HepG2 (cell line): ENCODE measurements around the gene ELFN1. TPM values are rescaled to one million over a fixed set of nuclear protein-coding genes. Genes with fewer than 3 reads are reported as not detected.
A peak's percentile ranks its signal among the peaks of the same experiment; 100 is the strongest.

ENCODE experiments used
- ATF7 ChIP-seq, 2 experiments: fragments of 450-650 bp in 1 of 2; sonication (generic) in 1 of 2; formaldehyde crosslinking in 1 of 2; IDR thresholded peaks; 2 replicates each; pipeline versions ENCODE4 v1.4.0 to v1.6.1; 2016 to 2020; ENCODE audit warnings: antibody characterized with exemption in 1 of 2, mild to moderate bottlenecking in 1 of 2, missing genetic modification reagents in 1 of 2
- FOXC1 ChIP-seq: sonication (generic); formaldehyde crosslinking; IDR thresholded peaks from 2 replicates; pipeline ENCODE4 v1.8.0; 2022; ENCODE audit warnings: mild to moderate bottlenecking, missing genetic modification reagents, borderline replicate concordance
- FOXP4 ChIP-seq: sonication (generic); formaldehyde crosslinking; IDR thresholded peaks from 2 replicates; pipeline ENCODE4 v1.4.0; 2020; ENCODE audit warnings: missing genetic modification reagents
- PRDM4 ChIP-seq: sonication (generic); formaldehyde crosslinking; IDR thresholded peaks from 2 replicates; pipeline ENCODE4 v1.9.0; 2021; ENCODE audit warnings: missing genetic modification reagents, borderline replicate concordance
- SIN3B ChIP-seq: fragments of 150-350 bp; IDR thresholded peaks from 2 replicates; pipeline ENCODE4 v1.6.1; 2014; ENCODE audit warnings: low read length
- SMAD1 ChIP-seq: sonication (generic); formaldehyde crosslinking; IDR thresholded peaks from 2 replicates; pipeline ENCODE4 v1.4.0; 2020; ENCODE audit warnings: missing genetic modification reagents, low read depth, mild to moderate bottlenecking, borderline replicate concordance
- SNRNP70 ChIP-seq: fragments of 200-400 bp; formaldehyde crosslinking; IDR thresholded peaks from 2 replicates; pipeline ENCODE4 v1.6.1; 2017; ENCODE audit warnings: mild to moderate bottlenecking, low read depth, low read length, moderate library complexity
- SUZ12 ChIP-seq: fragments of 150-350 bp; IDR thresholded peaks from 2 replicates; pipeline ENCODE4 v1.6.1; 2014; ENCODE audit warnings: low read depth, low read length
- ZNF34 ChIP-seq: sonication (generic); formaldehyde crosslinking; IDR thresholded peaks from 2 replicates; pipeline ENCODE4 v1.4.0; 2020; ENCODE audit warnings: mild to moderate bottlenecking, missing genetic modification reagents, borderline replicate concordance
- ZNF580 ChIP-seq: IDR thresholded peaks from 2 replicates; pipeline ENCODE4 v1.6.1; 2016; ENCODE audit warnings: low read depth, borderline replicate concordance
- ZNF597 ChIP-seq: sonication (generic); formaldehyde crosslinking; IDR thresholded peaks from 2 replicates; pipeline ENCODE4 v1.5.0; 2020; ENCODE audit warnings: missing genetic modification reagents
- ZNF777 ChIP-seq: sonication (generic); formaldehyde crosslinking; IDR thresholded peaks from 2 replicates; pipeline ENCODE4 v1.4.0; 2020; ENCODE audit warnings: missing genetic modification reagents
- ZNF839 ChIP-seq: sonication (generic); formaldehyde crosslinking; IDR thresholded peaks from 2 replicates; pipeline ENCODE4 v1.4.0; 2020; ENCODE audit warnings: missing genetic modification reagents, mild to moderate bottlenecking, borderline replicate concordance
- ZNF883 ChIP-seq: sonication (generic); formaldehyde crosslinking; IDR thresholded peaks from 2 replicates; pipeline ENCODE4 v1.5.1; 2020; ENCODE audit warnings: mild to moderate bottlenecking, missing genetic modification reagents; ENCODE audit errors: not compliant biosample characterization
- polyA plus RNA-seq, 8 experiments: library from polyadenylated mRNA; depleted of rRNA in 3 of 8; stranded (reverse) in 7 of 8; unstranded in 1 of 8; fragments of >200 nt; fragmentation: Illumina TruSeq in 4 of 8; extraction: Trizol in 4 of 8; gene quantifications; 2 replicates each; pipeline versions ENCODE4 v1.2.1 to v1.2.3, GENCODE V29; 2011 to 2016; ENCODE audit warnings: low read depth in 4 of 8, missing spikeins in 1 of 8, mixed read lengths in 1 of 8; ENCODE audit not compliant: insufficient read depth in 1 of 8
- total RNA-seq, 5 experiments: library from RNA; depleted of rRNA; stranded (reverse); fragments of >200 nt; fragmentation: Illumina TruSeq; extraction: Trizol; gene quantifications; 2 replicates each; pipeline ENCODE4 v1.2.3, GENCODE V29; 2016; ENCODE audit warnings: low read depth in 1 of 5

ELFN1 gene
- total and polyA plus RNA-seq, 2 of the 13 experiments (the other 11 are each of a cell fraction or from before 2014, with no cell fraction given), result 0.13 to 0.18 TPM

- TF ChIP-seq PRDM4 (CRISPR knock-in tag), result no peak
- 0 out of 2 replicates have a peak, but pooled peaks have one; percentile 46 for TF ChIP-seq ZNF777 (CRISPR knock-in tag)
- TF ChIP-seq SMAD1 (CRISPR knock-in tag), result peak; percentile 74; the same call in 1 of the 2 replicates
- TF ChIP-seq SUZ12, result no peak
- peak; percentile 38; the same call in 1 of the 2 replicates for TF ChIP-seq FOXC1 (CRISPR knock-in tag)
- no peak for TF ChIP-seq ATF7 (IDR thresholded peaks at IDR 0.05)
- peak; percentile 53; the same call in 1 of the 2 replicates for TF ChIP-seq ATF7 (CRISPR knock-in tag; IDR thresholded peaks at IDR 0.05)
- TF ChIP-seq ZNF883 (CRISPR knock-in tag), result no peak
- no peak for TF ChIP-seq ZNF597 (CRISPR knock-in tag)
- peak; percentile 97 for TF ChIP-seq FOXP4 (CRISPR knock-in tag)
- peak; percentile 95 for TF ChIP-seq ZNF839
- peak; percentile 79; the same call in 1 of the 2 replicates for TF ChIP-seq ZNF580 (CRISPR knock-in tag)
- no peak for TF ChIP-seq SIN3B
- TF ChIP-seq SNRNP70, result no peak
- no peak for TF ChIP-seq ZNF34 (CRISPR knock-in tag)
These were observed 43.7 kb downstream of the ELFN1 start (continued) for GRCh38 chr7:1713502-1714484.
